Dermis blood vessel endothelial cell (primary cell): ENCODE data around the gene EPHB1. TPM values are rescaled to one million over a fixed set of nuclear protein-coding genes. Genes with fewer than 3 reads are reported as not detected.
"Not testable (repeated sequence)": the region's sequence is repeated elsewhere in the genome, so short reads cannot be mapped to it uniquely, and the experiment has no call there.

Source experiments
- DNase-seq: peaks from one replicate; pipeline ENCODE4 v3.0.0; 2010
- total RNA-seq: library from RNA; depleted of rRNA; stranded (reverse); fragments of >200 nt; gene quantifications from 2 replicates; pipeline ENCODE4 v1.2.3, GENCODE V29; 2014

Gene EPHB1
- total RNA-seq, 1 donor from 2014 or later: 6.5 TPM

DNA sequence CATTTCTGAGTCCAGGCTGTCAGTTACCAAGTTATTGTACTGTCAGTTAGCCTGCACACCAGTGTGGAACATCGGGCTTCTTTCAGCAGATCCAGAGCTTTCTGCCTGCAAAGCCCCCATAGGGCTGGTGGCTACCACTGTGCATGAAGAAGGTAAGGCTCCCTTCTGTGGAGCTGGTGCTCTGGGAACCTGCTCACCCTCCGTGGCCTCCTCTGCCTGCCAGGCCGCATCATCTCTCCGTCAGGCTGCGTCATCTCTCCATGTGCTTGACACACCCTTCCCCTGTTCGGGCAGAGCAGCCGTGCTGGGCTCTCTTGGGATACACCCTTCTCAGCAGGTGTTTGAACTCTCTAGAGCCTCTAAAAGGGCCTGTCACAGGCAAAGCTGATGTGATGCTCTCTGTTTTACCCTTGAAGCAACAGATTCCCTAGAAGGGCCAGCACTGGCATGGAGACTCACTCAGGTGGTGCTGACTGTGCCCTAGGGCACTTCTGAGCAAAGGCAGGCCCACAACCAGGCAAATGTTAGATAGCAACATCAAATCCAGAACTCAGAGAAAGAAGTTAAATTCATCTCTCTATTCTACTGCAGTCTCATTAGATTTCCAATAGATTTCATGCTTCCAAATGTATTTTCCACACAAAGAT, 261.1 kb downstream of the EPHB1 start:
- DNase-seq: no peak

DNA sequence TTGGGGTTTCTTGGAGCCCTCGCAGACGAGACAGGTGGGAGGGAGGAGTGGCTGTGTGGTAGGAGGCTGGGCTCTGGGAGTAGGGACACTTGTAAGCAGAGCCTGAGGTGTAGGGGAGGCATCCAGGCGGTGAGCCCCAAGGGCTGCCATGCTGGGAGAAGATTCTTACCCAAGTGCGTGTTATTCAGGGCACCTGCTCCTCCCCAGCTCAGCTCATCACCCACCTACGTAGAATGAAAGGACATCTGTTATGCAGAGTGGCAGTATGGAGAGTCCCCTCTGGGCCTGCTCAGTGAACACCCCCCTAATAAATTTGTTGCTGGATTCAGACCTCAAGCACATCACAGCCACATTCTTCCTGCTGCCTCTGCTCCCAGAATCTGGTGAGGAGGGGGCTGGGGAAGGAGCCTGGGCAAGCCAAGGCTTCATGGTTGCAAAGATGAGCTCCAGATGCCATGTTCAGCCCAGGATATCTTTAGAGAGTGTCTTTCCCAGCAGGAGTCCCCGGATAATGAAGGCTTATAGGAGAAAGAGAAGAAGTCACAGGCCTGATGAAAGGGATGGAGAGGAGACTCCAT, 261.8 kb downstream of the EPHB1 start:
- no peak for DNase-seq

DNA sequence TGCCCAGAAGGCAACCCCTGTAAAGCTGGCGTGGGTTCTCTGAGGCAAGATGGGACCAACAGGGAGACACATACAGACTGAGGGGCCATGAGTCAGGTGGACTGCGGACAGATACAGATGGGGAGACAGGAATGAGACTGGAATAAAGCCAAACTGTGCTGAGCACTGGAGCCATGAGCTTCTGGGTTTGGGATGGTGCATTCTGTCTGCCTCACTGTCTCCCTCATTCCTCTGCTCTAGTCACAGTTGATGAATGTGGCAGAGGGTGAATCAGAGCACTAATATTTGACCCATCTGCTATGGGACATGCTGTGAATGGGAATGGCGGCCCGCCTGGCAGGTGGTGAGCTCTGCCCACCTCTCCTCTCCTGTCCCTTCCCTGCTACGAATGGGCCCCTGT, 262.9 kb downstream of the EPHB1 start:
- DNase-seq: no peak

DNA sequence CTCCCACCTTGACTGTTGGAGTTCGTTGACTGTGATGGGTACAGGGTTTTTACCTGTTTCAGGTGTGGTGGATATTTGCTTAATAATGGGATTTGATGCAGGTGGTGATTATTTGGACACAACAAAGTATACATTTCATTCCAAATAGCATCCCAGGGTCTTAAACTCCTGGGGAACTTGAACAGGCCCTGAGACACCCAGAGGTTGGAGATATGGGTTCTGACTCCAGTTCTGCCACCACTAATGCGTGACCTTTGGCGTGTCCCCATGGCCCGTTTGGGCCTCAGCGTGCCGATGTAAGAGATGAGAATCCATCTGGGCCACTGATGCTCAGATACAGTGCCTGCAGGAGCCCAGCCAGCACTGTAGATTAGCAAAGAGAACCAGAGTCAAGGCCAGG, 264.5 kb downstream of the EPHB1 start:
- no peak for DNase-seq

DNA sequence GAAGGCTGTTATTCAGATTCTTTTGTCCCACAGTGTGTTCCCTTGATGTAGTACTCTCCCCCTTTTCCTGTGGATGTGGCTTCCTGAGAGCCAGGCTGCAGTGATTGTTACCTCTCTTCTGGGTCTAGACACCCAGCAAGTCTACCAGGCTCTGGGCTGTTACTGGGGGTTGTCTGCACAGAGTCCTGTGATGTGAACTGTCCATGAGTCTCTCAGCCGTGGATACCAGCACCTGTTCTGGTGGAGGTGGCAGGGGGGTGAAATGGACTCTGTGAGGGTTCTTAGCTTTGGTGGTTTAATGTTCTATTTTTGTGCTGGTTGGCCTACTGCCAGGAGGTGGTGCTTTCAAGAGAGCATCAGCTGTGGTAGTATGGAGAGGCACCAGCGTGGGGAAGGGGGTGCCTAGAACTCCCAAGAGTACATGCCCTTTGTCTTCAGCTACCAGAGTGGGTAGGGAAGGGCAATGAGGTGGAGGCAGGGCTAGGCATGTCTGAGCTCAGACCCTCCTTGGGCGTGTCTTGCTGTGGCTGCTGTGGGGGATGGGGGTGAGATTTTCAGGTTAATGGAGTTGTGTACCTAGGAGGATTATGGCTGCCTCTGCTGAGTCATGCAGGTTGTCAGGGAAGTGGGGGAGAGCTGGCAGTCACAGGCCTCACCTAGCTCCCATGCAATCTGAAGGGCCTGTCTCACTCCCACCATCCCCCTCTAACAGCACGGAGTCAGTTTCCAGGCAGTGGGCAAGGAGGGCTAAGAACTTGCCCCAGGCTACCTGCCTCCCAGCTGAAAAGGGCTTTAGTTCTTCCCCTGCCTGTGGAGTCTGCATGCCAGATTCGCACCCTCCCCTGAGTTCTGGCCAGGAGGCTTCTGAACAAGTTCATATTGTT, 272.0 kb downstream of the EPHB1 start:
- not testable (repeated sequence) for DNase-seq

DNA sequence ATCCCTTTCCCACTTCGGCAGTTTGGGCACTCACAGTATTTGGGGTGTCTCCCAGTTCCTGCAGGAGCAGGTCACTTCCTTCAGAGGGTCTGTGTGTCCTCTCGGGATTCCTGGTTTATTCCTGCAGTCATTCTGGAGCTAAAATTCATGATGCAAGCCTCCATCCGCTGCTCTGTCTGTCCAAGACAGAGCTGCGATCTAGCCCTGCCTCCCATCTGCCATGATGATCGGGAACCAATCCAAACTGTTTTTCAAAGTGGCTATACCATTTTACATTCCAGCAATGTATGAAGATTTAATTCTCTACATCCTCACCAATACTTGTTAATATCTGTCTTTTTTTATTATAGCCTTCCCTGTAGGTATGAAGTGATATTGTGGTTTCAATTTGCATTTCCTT, 273.0 kb downstream of the EPHB1 start:
- no peak for DNase-seq

DNA sequence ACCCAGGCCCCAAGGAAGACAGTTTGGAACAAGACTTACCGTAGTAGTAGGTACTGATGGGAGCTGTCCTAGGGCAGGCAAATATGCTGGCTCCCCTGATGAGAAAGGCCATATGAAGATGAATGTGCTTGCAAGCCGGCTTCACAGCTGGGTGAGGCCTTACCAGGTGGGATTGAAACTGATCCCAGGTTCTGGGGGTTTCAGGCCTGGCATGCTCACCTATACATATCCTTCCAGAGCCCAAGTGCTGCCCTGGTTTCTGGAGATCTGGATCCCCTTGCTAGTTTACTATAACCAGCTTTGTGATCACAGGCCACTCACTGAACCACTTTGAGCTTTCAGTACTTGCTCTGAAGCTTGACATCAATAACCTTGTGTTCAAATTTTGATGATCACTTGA, 274.3 kb downstream of the EPHB1 start:
- DNase-seq: no peak

DNA sequence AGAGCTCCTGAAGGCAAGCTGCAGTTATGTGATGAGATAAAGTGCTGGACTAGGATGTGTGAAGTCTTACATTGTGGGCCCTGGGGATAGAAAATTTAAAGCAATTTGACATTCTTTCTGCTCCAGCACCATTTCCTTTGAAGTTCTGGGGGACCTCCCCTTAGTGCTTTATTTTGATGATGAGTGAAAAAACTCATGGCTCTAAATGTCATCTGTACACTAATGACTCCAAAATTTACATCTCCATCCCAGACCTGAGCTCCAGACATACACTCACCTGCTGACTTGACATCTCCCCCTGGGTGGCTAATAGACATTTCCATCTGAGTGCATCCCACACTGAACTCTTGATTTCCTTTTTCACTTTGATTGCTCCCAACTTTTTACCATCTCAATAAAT, 276.4 kb downstream of the EPHB1 start:
- no peak for DNase-seq

DNA sequence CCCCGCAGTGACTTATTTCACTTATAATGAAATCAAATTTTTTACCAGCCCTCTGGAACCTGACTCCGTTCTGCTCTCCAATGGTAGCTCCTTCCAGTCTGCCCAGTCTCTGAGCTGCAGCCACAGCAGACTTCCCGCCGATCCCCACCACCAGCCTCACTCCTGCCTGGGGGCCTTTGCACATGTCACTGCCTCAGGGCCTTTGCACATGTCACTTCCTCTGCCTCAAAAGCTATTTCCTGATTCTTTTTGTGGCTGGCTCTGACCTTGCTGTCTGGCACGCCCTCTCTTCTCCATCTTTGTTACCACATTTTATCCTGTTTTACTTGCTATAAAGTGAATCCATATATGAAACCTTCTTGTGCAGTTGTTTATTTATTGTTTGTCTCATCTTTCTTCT, 277.4 kb downstream of the EPHB1 start:
- no peak for DNase-seq

DNA sequence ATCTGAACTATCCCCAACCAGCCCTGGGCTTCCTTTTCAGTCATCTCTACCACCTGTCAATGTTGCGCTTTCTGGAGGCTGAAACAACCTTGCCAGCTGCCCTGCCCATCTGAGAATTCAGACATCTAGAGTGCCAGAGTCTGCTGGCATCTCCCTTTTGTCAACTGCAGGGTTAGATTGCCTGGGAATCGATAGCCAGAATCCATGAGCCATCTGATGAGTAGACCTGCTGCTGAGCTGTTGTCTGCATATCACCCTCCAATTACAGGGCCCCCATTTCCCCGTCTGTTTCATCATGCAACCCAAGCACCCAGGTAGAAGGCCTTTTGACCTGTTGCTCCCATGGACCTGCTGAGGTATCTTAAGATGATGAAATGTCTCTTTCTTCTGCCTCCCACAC, 280.1 kb downstream of the EPHB1 start:
- DNase-seq: no peak

DNA sequence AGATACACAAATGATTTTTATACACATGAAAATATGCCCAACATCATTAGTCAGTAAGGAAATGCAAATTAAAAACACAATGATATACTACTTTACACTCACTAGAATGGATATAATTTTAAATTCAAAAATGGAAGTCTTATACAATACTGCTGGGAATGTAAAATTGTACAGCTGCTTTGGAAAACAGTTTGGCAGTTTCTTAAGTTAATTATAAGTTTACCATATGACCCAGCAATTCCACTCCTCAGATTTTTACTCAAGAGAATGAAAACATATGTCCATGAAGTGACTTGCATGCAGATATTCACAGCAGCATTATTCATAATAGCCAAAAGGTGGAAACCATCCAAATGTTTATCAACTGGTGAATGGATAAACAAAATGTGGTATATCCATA, 281.3 kb downstream of the EPHB1 start:
- no peak for DNase-seq

DNA sequence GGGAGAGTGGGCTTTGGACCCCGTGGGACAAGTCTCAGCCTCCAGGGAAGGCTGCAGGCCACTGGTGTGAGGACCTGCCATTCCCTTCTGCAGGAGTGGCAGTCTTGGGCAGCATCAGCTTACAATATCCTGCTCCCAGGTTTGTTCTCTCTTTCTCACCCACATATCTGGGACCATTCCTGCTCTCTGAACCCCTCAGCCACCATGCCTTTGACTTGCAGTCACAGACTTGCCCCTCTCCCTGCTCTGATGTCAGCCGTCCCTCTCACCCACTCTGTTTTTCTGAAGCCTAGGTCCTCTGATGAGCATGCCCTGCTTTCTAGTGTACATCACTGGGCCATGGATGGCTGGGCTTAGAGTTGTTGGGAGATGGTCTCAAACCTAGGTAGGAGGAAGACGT, 282.1 kb downstream of the EPHB1 start:
- DNase-seq: no peak

DNA sequence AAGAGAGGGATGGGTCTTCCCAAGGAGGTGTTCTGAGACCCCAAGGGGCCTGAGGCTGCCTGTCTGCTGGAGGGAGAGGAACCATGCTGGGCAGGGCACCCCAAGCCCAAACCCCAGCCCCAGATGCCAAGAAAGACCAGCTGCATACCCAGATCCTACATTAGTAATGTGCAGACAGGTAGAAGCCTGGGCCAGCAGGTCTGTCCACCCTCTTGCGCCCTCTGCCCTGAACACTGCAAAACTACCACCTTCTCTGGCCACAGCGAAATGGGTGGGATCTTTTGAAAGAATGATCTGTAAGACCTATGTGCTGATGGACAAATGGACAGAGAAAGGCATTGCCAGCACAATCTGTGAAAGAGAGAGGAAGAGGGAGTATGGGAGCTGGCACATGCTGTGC, 283.2 kb downstream of the EPHB1 start:
- no peak for DNase-seq

DNA sequence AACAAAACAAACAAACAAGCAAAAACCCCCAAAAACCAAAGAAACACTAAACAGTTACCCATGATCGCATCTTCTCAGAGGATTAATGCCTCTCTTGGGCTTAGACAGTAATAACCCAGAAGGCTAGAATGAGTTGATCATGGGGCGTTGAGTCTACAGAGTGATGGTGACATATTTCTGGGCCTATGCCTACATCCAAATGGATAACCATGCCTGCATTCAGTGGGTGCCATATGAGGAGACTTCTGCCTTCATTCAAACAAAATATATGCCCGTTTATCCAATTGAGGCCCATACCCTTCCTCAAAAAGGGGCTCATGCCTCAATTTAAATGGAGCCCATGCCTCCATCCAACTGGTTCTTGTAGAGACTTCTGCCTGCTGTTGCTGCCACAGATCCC, 284.0 kb downstream of the EPHB1 start:
- DNase-seq: no peak

DNA sequence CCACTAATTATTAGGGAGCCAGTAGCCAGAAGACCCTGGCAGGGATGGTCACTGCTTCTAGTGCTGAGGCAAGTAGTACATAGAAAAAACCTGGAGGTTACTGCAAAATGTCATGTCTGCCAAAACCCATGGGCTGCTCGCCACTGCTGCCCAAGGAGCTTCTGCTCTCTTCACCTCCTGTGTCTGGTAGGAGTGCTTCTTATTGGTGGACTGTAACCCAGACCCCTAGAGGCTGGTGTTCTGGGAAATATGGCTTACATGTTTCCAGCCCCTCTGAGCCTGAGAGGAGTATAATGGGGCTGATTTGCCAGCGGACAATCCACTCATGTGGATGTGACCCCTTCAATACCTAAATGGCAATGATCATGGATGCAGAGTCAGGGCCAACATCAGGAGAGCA, 286.4 kb downstream of the EPHB1 start:
- DNase-seq: no peak

DNA sequence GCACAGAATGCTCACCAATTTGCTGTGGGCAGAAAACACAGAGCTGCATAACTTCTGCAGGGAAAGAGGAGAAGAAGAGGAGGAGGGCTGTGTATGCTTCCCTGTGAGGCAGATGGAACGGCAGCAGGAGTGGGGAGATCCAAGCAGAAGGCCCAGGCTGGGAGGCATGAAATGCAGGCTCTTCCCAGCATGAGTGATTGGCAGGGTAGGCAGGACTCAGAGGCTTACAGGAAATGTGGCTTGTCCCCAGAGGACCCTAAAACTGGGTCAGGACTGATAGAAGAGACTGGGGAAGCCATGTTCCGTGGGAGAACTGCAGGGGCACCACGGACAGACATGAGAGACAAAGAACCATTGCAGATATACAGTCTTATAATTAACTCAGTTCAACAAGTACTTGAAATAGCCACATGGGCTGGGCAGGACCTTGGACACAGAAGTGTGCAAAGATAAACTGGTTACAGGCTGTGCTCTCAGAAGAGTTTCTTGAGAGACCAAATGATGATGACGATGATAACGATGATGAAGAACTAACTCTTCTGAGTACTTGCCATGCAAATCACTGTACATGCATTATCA, 286.9 kb downstream of the EPHB1 start:
- DNase-seq: no peak

DNA sequence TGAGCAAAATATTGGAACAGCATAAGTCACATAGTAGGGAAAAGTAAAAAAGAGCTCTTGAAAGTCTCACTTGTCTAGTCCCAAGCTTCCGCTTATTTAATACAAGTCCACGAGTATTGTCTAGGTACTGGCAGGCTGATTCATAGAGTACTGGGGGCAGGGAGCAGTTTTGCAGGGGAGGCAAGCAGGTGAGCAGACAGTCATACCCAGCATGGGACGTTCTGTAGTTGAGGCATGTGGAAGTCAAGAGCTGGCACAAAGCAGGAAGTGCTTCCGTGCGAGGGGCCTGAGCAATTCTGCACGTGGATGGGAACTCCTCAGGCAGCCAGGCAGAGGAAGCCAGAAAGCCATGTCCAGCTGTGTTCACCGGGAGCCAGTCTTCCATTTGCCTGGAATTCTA, 287.6 kb downstream of the EPHB1 start:
- no peak for DNase-seq

DNA sequence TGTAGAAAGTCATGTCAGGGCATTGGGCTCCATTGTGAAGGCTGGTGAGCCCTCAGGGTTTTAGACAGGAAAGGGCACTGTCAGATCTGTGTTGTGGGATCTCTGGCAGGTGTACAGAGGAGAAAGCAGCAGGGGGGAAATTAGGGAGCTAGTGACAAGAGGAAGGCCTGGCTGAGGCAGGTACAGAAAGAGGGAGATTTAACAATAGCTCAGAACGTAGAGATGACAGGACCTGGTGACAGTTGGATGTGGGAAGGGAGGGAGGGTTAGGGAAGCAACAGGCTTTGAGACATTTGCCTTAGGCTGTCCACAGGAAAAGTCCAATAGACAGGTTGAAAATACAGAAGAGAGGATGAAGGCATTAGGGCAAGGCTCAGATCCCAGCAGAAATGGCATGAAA, 288.1 kb downstream of the EPHB1 start:
- DNase-seq: no peak

DNA sequence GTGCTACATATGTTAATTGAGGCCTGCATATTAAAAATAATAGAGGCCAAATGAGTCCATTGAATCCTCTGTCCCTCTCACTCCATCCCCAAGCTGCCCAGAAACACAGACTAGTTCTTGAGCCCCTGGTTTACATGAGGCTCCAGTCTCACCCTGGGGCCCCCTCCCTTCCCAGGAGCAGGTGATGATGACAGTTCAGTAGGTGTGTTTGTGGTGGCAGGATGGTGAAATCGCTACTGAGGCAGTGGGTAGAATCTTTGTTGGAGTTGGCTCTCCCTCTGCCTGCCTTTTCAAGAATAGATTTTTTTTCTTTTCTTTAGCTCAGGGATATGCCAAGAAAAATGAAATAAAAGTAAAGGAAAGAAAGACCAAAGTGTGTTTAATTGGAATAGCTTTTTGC, 288.7 kb downstream of the EPHB1 start:
- DNase-seq: no peak

DNA sequence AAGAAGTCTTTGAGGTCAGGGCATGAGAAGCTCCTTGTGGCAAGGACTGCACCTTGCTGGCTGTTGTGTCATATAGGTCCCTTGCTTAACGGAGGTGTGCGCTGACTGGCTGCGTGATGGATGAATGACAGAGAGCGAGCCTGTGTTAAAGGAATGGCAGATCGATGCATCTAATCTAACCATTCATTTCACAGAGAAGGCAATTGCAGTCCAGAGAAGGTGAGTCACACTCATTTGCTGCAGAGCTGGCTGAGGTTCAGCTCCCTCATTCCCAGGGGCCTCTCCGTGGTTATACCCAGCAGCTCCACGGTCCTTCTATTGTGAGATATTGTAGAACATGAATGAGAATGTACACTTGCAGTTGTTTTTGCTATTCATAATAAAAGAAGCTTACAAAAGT, 289.3 kb downstream of the EPHB1 start:
- no peak for DNase-seq

DNA sequence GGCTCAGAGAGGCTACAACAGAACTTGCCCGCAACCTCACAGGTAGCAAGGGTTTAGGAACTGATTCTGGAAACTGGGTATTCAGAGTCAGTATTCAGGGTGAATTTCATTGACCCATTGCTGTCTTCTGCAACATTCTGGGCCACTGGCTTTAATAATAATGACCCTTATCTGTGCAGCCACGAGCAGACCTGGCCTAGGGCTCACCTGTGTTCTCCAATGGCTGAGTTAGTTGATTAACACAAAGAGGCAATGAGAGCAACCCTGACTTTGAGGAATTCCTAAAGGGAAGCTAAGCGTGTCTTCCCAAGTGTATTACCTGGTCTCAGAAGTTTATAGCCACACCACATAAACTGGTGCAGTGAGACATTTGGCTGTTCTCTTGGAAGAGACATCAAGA, 289.9 kb downstream of the EPHB1 start:
- DNase-seq: no peak

DNA sequence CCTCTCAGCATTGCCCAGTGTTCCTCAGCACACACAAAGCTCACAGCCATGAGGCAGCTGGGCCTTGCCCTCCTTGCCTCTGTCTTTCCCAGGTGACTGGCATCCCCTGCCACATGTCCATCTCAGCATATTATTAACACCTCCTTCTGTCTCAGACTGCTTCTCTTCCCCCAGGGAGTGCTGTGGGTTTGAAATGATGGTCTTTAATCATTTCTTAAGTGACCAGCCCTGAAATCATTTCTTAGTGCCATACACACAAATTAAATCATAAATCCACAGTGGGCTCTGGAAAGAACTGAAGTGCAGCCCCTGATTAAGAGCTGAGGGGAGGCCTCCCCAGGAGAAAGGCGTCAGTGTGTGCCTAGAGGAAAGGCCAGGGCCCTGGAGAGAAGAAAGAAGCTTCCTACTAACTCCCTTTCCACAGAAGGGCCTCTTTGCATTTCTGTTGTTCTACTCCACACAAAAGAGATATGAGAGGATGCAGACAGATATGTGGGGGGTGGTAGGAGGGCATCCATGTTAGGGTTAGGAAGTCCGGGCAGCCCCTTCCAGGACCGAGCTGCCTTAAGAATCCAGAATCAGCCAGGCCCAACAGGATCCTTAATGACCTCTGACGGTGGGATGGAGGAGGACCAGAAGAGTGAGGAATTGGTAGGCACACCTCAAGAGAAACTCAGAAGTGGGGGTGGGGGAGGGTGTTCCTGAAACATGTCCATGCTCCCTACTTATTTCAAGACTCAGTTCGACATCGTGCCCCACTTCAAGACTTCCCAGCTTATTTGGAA, 290.8 kb downstream of the EPHB1 start:
- DNase-seq: no peak

DNA sequence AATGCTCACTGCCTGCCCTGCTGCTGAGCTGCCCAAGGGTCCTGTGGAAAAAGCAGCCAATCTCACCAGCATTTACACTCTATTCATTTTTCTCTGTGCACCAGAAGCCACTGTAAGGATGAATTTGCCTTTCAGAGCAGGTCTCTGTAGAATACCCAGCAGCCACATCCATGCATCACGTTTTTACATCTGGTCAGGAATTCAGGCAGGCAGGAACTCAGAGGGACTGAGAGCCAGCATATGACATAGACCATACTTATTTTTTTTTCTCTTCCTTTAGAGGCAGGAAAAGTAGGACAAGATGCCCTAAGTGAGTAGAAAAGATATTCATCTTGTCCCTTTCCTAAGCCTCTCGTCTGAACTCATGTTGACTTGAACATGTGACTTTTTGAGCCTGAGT, 292.7 kb downstream of the EPHB1 start:
- no peak for DNase-seq
